SU-DHL-6 (cell line): ENCODE results near the gene ZNF780B.

Source experiments
- H2AFZ ChIP-seq: fragments of 200-600 bp; sonication (generic); 2 replicates; pipeline ENCODE4 v1.6.1; 2014; ENCODE audit warnings: low read depth, mild to moderate bottlenecking, moderate library complexity, mixed read lengths, antibody characterized with exemption, low read length; ENCODE audit not compliant: severe bottlenecking
- H3F3A ChIP-seq: fragments of 200-600 bp; shearing (Covaris generic); 2 replicates; pipeline ENCODE4 v1.6.0; 2016; ENCODE audit warnings: antibody characterized with exemption, mild to moderate bottlenecking; ENCODE audit not compliant: insufficient read depth
- H3K27ac ChIP-seq: fragments of 200-600 bp; sonication (generic); 2 replicates; pipeline ENCODE4 v1.5.1; 2016; ENCODE audit warnings: low read depth, mild to moderate bottlenecking, low read length, moderate library complexity, mixed read lengths
- H3K27me3 ChIP-seq: fragments of 200-600 bp; sonication (generic), shearing (Covaris generic); 2 replicates; pipeline ENCODE4 v1.6.0; 2014; ENCODE audit warnings: mild to moderate bottlenecking, low read length
- H3K36me3 ChIP-seq: fragments of 200-600 bp; sonication (generic); 2 replicates; pipeline ENCODE4 v1.6.1; 2014; ENCODE audit warnings: mild to moderate bottlenecking, low read length, mixed read lengths
- H3K4me2 ChIP-seq: fragments of 300-600, 200-600 bp; shearing (Covaris generic), sonication (generic); 2 replicates; pipeline ENCODE4 v1.6.0; 2014; ENCODE audit warnings: low read length, low read depth, mild to moderate bottlenecking; ENCODE audit not compliant: poor library complexity, severe bottlenecking
- H3K4me3 ChIP-seq: fragments of 200-600 bp; sonication (generic); 2 replicates; pipeline ENCODE4 v1.5.1; 2014; ENCODE audit warnings: antibody characterized with exemption, low read length, mild to moderate bottlenecking, mixed read lengths; ENCODE audit not compliant: insufficient read depth, poor library complexity, severe bottlenecking
- H3K79me2 ChIP-seq: fragments of 200-600 bp; sonication (generic); 2 replicates; pipeline ENCODE4 v1.6.1; 2014; ENCODE audit warnings: mild to moderate bottlenecking, low read length, moderate library complexity; ENCODE audit not compliant: insufficient read depth
- H3K9ac ChIP-seq: fragments of 200-600 bp; sonication (generic); 2 replicates; pipeline ENCODE4 v1.7.0; 2014; ENCODE audit warnings: mild to moderate bottlenecking, low read length
- H3K9me2 ChIP-seq: fragments of 200-600 bp; sonication (generic); replicated peaks from 2 replicates; pipeline ENCODE4 v1.6.1; 2014; ENCODE audit warnings: low read length; ENCODE audit not compliant: insufficient read depth
- H3K9me3 ChIP-seq: fragments of 200-600 bp; sonication (generic); 2 replicates; pipeline ENCODE4 v1.6.1; 2014; ENCODE audit warnings: low read length, mixed read lengths; ENCODE audit not compliant: insufficient read depth
- H4K20me1 ChIP-seq: fragments of 200-600 bp; sonication (generic); 2 replicates; pipeline ENCODE4 v1.6.1; 2014; ENCODE audit warnings: low read depth, mild to moderate bottlenecking, antibody characterized with exemption, low read length, moderate library complexity, mixed read lengths
- CTCF ChIP-seq: fragments of 200-600 bp; sonication (generic); IDR thresholded peaks from one replicate; pipeline ENCODE4 v1.5.1; 2017; ENCODE audit warnings: antibody characterized with exemption, mild to moderate bottlenecking, low read length, moderate library complexity; ENCODE audit not compliant: insufficient read depth, poor library complexity, severe bottlenecking
- EZH2phosphoT487 ChIP-seq: fragments of 200-600 bp; sonication (generic), shearing (Covaris generic); conservative IDR thresholded peaks from 2 replicates; pipeline ENCODE4 v1.6.1; 2018; ENCODE audit warnings: mild to moderate bottlenecking, antibody characterized with exemption, low read length, moderate library complexity, mixed read lengths

The ZNF780B gene

GRCh38 chr19:40025938-40026596, 30.0 kb downstream of the ZNF780B start:
- H4K20me1 ChIP-seq, result no peaks in the 10 kb centered on the region
- TF ChIP-seq CTCF (no peak), EZH2phosphoT487 (no peak)
- H3K9me2 ChIP-seq, result no peaks in the 10 kb centered on the region
- no peak overlapping the region for H3K27ac ChIP-seq
- H3K4me2 ChIP-seq, result no peak overlapping the region
- H3K9ac ChIP-seq, result no peak overlapping the region
- peaks cover 3% of the 10 kb centered on the region; the same call in 1 of the 2 replicates for H3K36me3 ChIP-seq
- H3K4me3 ChIP-seq, result no peak overlapping the region
- H3F3A ChIP-seq, result no peaks in the 10 kb centered on the region
- no peaks in the 10 kb centered on the region for H3K27me3 ChIP-seq
- H3K9me3 ChIP-seq, result peaks cover 57% of the 10 kb centered on the region; the same call in 1 of the 2 replicates
- no peaks in the 10 kb centered on the region for H3K79me2 ChIP-seq
- H2AFZ ChIP-seq, result no peak overlapping the region

- Histone ChIP-seq H3K4me3 (no peak overlapping the region), H3K9me3 (peaks cover 44% of the 10 kb centered on the region; the same call in 1 of the 2 replicates), H3K9me2 (no peaks in the 10 kb centered on the region), H4K20me1 (no peaks in the 10 kb centered on the region), H3K4me2 (no peak overlapping the region), H3K27me3 (no peaks in the 10 kb centered on the region), H3K36me3 (no peaks in the 10 kb centered on the region), H3K9ac (no peak overlapping the region), H3K27ac (no peak overlapping the region), H3F3A (no peaks in the 10 kb centered on the region), H2AFZ (no peak overlapping the region), H3K79me2 (no peaks in the 10 kb centered on the region)
- TF ChIP-seq EZH2phosphoT487 (no peak), CTCF (no peak)
Observed at GRCh38 chr19:40023969-40024368, 32.1 kb downstream of the ZNF780B start.

- Histone ChIP-seq H4K20me1 (no peaks in the 10 kb centered on the region), H3F3A (no peaks in the 10 kb centered on the region), H3K4me2 (no peak overlapping the region), H3K79me2 (no peaks in the 10 kb centered on the region), H3K9me2 (no peaks in the 10 kb centered on the region), H2AFZ (no peak overlapping the region), H3K9ac (no peak overlapping the region), H3K36me3 (peaks cover 38% of the 10 kb centered on the region), H3K9me3 (peaks cover 33% of the 10 kb centered on the region), H3K27me3 (no peaks in the 10 kb centered on the region), H3K27ac (no peak overlapping the region), H3K4me3 (no peak overlapping the region)
- no peak for TF ChIP-seq CTCF
- TF ChIP-seq EZH2phosphoT487, result no peak
Observed at GRCh38 chr19:40013991-40014390, 42.0 kb downstream of the ZNF780B start.
